Midbrain (tissue), 1 donor: Measurements from ENCODE around the gene USP50.
"Not testable (repeated sequence)": the region's sequence is repeated elsewhere in the genome, so short reads cannot be mapped to it uniquely, and the experiment has no call there.

Experiments
- DNase-seq: peaks from one replicate; lab custom pipeline; 2025; lab: John Stamatoyannopoulos, UW

USP50 gene

DNA sequence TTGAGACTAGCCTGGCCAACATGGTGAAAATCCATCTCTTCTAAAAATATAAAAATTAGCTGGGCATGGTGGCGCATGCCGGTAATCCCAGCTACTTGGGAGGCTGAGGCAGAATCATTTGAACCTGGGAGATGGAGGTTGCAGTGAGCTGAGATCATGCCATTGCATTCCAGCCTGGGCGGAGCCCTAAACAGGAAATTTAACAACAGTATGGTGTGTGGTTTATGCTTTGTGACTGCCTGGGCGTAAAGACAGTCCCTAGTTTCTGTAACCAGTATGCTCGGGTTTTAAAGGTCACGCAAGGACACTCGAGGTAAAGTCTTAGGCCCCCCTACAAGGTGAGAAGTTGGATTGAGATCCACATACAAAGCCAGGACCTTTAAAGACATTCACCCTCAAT lies 43.3 kb downstream of the USP50 start:
- DNase-seq: no peak

DNA sequence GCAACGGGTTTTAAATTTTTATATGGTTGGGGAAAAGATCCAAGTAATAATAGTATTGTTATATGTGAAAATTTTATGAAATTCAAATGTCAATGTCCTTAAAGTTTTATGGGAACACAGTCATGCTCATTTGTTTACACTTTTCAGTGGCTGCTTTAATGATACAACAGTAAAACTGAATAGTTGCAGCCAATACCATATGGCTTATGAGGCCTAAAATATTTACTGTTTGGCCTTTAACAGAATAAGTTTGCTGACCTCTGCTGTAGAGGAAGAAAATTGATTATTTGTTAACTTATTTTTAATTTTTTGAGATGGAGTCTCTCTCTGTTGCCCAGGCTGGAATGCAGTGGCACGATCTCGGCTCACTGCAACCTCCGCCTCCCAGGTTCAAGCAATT lies 44.7 kb downstream of the USP50 start:
- DNase-seq: no peak

DNA sequence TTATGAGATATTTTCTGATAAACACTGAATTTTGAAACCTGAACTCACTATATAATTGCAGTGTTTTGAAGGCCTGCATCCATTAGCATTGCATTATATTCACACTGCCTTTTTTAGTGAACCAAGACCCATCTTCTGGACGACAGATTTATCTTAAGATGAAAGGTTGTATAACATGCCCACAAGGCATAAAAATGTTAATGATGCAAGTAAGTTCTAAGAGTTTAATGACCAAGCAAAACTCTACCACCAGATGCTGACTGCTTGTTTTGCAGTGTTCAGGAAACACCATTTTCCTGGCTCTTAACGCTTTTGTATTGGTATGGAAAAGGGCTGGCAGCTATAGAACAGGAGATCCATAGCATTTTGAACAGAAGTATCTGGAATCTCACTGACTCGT lies 46.1 kb downstream of the USP50 start:
- no peak for DNase-seq

DNA sequence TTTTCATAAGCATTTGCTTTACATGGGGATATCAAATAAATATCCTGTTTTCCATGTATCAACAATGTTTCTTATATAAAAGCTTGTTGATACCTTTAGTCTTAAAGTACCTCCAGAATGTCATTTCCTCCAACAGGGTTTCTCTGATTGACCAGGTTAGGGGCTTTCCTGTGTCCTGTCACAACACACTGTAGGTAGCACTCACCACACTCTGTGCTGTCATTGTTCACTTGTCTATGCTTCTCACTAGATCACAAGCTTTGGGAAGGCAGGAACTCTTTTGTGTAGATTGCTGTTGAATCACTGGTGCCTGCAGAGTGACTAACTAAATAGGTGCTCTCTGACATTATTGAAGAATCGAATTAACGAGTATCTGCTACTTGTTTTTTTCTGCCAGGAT lies 49.8 kb downstream of the USP50 start:
- DNase-seq: no peak

DNA sequence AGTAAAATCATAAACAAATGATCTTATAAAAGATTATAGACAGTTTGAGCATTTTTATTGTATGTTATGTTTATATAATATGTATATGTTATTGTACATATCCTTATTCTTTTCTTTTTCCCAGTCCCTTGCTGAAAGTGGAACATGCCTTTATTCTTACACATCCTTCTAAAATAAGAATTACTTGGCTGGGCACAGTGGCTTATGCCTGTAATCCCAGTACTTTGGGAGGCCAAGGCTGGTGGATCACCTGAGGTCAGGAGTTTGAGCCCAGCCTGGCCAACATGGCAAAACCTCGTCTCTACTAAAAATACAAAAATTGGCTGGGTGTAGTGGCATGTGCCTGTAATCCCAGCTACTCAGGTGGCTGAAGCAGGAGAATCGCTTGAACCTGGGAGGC lies 51.9 kb downstream of the USP50 start:
- not testable (repeated sequence) for DNase-seq

DNA sequence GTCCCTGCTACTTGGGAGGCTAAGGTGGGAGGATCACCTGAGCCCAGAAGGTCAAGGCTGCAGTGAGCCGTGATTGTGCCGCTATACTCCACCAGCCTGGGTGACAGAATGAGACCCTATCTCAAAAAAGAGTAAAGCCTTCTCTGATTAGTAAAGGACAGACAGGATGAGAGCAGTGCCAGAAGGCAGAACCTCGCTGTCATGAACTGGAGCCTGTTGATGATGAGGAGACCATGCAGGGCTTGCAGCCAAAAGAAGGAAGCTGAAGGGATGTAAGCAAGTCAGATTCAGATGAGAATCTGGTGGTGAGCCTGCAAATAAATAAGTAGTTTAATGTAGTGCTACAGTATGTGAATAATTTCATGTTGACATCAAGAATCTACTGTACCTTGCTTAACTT lies 52.8 kb downstream of the USP50 start:
- DNase-seq: no peak

DNA sequence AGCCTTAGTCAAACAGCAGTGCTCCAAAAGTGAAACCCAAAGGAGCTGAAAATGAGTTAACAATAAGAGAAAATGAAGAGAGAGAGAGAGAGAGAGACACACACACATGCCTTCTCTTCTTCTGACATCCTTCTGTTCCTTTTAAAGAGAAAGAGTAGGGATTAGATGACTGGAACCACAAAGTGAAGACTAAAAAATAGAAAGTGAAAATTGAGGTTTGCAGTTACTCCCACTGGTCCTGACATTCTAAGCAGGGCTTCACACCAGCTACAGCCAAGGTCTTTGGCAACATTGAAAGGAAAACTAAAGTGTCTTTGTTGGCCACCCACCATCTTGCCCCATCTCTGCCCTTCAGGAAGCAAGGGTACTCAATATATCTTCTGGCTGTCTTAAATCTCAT lies 59.2 kb downstream of the USP50 start:
- DNase-seq: no peak

DNA sequence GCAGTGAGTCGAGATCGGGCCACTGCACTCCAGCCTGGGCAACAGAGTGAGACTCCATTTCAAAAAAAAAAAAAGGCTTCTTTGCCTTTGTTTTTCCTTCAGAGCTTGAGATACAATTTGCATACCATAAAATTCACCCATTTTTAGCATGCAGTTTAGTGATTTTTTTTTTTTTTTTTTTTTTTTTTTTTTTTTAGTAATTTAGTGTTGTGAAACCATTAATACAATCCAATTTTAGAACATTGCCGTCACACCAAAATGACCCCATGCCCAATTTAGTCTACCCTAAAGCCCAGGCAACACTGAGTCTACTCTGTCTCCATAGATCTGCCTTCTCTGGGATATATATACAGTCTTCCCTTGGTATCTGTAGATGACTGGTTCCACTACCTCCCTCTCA lies 61.1 kb downstream of the USP50 start:
- no peak for DNase-seq

DNA sequence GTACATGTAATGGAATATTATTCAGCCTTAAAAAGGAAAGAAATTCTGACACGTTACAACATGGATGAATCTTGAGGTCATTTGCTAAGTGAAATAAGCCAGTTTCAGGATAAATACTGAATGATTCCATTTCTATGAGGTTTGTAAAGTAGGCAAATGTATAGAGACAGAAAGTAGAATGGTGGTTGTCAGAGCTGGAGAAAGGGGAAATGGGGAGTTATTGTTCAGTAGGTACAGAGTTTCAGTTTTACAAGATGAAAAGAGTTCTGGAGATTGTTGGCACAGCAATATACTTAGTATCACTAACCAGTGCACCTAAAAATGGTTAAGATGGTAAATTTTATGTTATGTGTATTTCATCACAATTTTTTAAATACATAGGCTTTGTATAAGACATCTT lies 61.7 kb downstream of the USP50 start:
- DNase-seq: no peak

DNA sequence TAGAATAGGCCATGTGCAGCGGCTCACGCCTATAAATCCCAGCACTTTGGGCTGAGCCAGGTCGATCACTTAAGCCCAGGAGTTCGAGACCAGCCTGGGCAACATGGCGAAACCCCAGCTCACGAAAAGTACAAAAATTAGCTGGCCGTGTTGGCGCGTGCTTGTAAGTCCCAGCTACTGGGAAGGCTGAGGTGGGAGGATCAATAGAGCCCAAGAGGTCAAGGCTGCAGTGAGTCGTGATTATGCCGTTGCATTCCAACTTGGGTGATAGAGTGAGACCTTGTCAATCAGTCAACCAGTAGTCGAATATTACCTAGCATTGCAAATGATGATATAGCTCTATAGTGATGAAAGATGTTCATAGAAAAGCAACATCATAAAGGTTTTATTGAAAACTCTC lies 70.3 kb downstream of the USP50 start:
- DNase-seq: no peak

DNA sequence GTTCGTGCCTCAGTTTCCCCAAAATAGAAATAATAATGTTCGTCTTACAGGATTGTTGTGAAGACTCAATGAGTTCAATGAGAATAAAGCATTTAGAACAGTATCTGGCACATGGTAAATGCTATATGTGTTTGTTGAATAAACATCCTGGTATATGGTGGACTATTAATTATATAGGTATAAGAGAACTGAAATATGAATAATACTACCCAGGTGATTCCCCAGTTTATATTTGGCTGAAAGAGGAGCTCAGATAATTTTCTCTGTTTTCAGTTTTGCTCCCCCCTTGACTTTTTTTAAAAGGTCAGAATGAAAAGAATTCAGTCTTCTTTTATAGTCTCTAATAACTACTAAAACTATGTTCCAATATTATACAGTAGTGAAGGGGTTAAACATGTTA lies 75.4 kb downstream of the USP50 start:
- DNase-seq: no peak

DNA sequence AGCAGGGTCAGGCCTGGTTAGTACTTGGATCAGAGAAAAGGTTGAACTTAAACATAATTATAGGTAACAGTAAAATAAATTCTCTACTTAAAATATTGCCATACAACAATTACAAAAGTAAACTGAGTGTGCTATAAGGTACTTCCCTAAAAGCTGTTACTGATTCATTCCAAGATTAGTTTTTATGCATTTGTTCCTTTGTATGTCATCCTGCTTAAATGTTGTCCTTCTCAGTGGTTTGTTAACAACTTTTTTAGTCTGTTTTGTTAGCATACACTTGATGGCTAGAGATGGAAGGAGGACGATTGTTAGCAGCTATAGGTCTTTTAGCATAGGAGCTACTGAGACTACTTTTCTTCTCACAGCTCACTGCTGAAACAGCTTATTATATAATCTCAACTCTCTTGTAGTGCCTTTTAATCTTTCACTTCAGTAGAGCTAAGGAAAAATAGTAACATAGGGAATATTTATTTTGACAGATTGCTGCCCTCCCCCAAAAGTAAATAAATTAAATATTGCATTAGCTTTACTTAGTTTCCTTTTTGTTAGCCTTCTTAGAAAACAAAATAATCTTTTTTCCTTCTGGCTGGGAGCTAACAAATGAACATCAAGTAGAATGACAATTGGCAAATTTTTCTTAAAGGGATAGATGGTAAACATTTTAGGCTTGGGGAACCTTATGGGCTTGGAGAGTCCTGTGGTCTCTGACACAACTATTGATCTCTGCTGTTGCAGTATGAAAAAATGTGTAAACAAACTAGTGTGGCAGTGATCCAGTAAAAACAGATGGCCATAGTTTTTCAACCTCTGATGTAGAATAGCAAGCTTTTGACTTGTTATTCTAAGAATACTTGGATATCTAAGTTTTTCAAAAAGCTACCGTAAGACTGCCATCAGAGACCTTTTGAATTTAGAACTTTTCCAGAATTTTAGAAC lies 82.8 kb downstream of the USP50 start:
- DNase-seq: no peak

DNA sequence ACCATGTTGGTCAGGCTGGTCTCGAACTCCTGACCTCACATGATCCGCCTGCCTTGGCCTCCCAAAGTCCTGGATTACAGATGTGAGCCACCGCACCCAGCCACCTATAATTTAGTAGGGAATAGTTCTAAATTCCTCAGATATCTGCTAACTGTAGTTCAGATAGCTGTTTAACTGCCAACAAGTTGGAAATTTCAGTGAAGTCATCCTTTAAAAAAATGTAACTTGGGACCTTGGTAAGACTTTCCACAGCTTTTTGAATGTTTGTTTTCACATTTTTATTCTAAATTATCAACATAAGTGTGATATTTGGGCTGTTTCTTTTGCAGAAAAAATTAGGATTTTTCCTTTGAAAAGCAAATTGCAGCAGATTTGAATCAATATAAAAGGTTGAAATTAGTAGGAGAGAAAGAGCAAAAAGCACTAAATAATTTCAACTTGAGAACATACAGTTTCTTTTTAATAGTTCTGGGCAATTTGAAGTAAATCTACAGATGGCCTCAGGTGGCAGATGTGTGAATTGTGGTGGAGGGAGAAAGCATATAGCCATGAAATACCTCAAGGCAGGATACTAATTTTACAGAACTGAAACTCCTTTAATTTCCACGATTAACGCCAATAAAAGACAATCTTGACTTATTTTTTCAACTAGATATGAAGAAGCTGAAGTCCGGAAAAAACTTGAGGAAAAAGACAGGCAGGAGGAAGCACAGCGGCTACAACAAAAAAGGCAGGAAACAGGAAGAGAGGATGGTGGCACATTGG lies 87.9 kb downstream of the USP50 start:
- DNase-seq: no peak

DNA sequence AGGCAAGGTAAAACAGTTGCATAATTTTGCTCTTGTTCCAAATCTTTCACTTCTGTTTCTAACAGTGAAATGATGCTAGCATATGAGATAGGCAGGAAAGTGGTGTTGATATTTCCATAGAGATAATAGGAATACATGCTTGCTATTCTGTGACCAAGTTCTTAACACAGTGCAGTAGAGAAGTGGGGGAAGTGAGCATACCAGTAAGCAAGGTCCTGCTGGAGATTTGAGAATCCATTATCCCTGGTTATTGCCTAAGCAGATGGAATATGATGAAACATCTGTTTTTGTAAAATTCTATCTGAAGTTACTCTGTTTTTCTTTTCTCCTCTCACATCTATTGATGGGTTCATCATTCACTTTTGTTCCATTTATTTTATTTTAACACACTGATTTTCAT lies 93.5 kb downstream of the USP50 start:
- no peak for DNase-seq
